Loucy (cell line): Measurements from ENCODE around the gene TC2N.
"Not testable (repeated sequence)": the region's sequence is repeated elsewhere in the genome, so short reads cannot be mapped to it uniquely, and the experiment has no call there.

ENCODE experiments used
- H2AFZ ChIP-seq: fragments of 200-600 bp; sonication (generic); 2 replicates; pipeline ENCODE4 v1.6.0; 2016; ENCODE audit warnings: antibody characterized with exemption, mild to moderate bottlenecking, low read length, moderate library complexity
- H3F3A ChIP-seq: fragments of 200-600 bp; 2 replicates; pipeline ENCODE4 v1.6.0; 2016; ENCODE audit warnings: antibody characterized with exemption, low read depth, mild to moderate bottlenecking
- H3K27me3 ChIP-seq: fragments of 200-600 bp; sonication (generic); 2 replicates; pipeline ENCODE4 v1.6.1; 2014; ENCODE audit warnings: low read length, mild to moderate bottlenecking; ENCODE audit not compliant: insufficient read depth, poor library complexity, severe bottlenecking
- H3K36me3 ChIP-seq: fragments of 200-600 bp; sonication (generic); 2 replicates; pipeline ENCODE4 v1.6.1; 2016; ENCODE audit warnings: low read length; ENCODE audit not compliant: insufficient read depth
- H3K4me1 ChIP-seq: fragments of 200-600 bp; sonication (generic); 2 replicates; pipeline ENCODE4 v1.5.1; 2014; ENCODE audit warnings: low read length, mild to moderate bottlenecking; ENCODE audit not compliant: insufficient read depth, poor library complexity, severe bottlenecking
- H3K4me2 ChIP-seq: fragments of 200-600 bp; sonication (generic); 2 replicates; pipeline ENCODE4 v1.6.0; 2014; ENCODE audit warnings: antibody characterized with exemption, low read length, low read depth, mild to moderate bottlenecking; ENCODE audit not compliant: poor library complexity, severe bottlenecking
- H3K4me3 ChIP-seq: fragments of 200-600 bp; sonication (generic); 2 replicates; pipeline ENCODE4 v1.5.1; 2014; ENCODE audit warnings: low read length, mild to moderate bottlenecking, mixed read lengths; ENCODE audit not compliant: poor library complexity, severe bottlenecking
- H3K79me2 ChIP-seq: fragments of 200-600 bp; sonication (generic); 2 replicates; pipeline ENCODE4 v1.6.1; 2014; ENCODE audit warnings: low read length; ENCODE audit not compliant: insufficient read depth
- H3K9ac ChIP-seq: fragments of 200-600 bp; sonication (generic); 2 replicates; pipeline ENCODE4 v1.6.0; 2014; ENCODE audit warnings: mild to moderate bottlenecking, low read depth, low read length, moderate library complexity; ENCODE audit not compliant: poor library complexity, severe bottlenecking
- H3K9me2 ChIP-seq: fragments of 200-600 bp; sonication (generic); replicated peaks from 2 replicates; pipeline ENCODE4 v1.6.1; 2016; ENCODE audit warnings: low read depth, low read length, mixed read lengths
- H3K9me3 ChIP-seq: fragments of 200-600 bp; sonication (generic); 2 replicates; pipeline ENCODE4 v1.6.1; 2014; ENCODE audit warnings: mild to moderate bottlenecking, antibody characterized with exemption, low read length, low read depth; ENCODE audit not compliant: insufficient read depth
- H4K20me1 ChIP-seq: fragments of 200-600 bp; sonication (generic); 2 replicates; pipeline ENCODE4 v1.6.0; 2014; ENCODE audit warnings: antibody characterized with exemption, low read length, mild to moderate bottlenecking; ENCODE audit not compliant: insufficient read depth, poor library complexity, severe bottlenecking
- CTCF ChIP-seq: fragments of 200-600 bp; sonication (generic); conservative IDR thresholded peaks from 2 replicates; pipeline ENCODE4 v1.5.1; 2014; ENCODE audit warnings: mild to moderate bottlenecking, antibody characterized with exemption, low read length
- EZH2phosphoT487 ChIP-seq: fragments of 200-600 bp; IDR thresholded peaks from 2 replicates; pipeline ENCODE4 v1.6.1; 2018; ENCODE audit warnings: antibody characterized with exemption, mild to moderate bottlenecking, moderate library complexity, borderline replicate concordance

TC2N gene

GRCh38 chr14:91845652-91846051 is 21.7 kb downstream of the TC2N start:
- TF ChIP-seq EZH2phosphoT487 (no peak), CTCF (no peak)
- no peaks in the 10 kb centered on the region for H3K4me1 ChIP-seq
- no peaks in the 10 kb centered on the region for H4K20me1 ChIP-seq
- H2AFZ ChIP-seq: no peak overlapping the region
- H3K36me3 ChIP-seq: no peaks in the 10 kb centered on the region
- H3K9me3 ChIP-seq: no peaks in the 10 kb centered on the region
- H3F3A ChIP-seq: no peaks in the 10 kb centered on the region
- H3K79me2 ChIP-seq: no peaks in the 10 kb centered on the region
- H3K4me3 ChIP-seq: no peak overlapping the region
- H3K9me2 ChIP-seq: no peaks in the 10 kb centered on the region
- H3K4me2 ChIP-seq: no peak overlapping the region
- no peaks in the 10 kb centered on the region for H3K27me3 ChIP-seq
- H3K9ac ChIP-seq: no peak overlapping the region

GRCh38 chr14:91845056-91845455 is 22.3 kb downstream of the TC2N start:
- H4K20me1 ChIP-seq, H3K9me2 ChIP-seq, H3K27me3 ChIP-seq, H3K36me3 ChIP-seq, H3K9me3 ChIP-seq, H2AFZ ChIP-seq, H3K4me3 ChIP-seq, H3K4me2 ChIP-seq, H3F3A ChIP-seq, H3K4me1 ChIP-seq, H3K9ac ChIP-seq, H3K79me2 ChIP-seq: not testable (repeated sequence)

- H3K79me2 ChIP-seq: no peaks in the 10 kb centered on the region
- H3K36me3 ChIP-seq: no peaks in the 10 kb centered on the region
- H3K4me2 ChIP-seq: no peak overlapping the region
- no peak overlapping the region for H3K4me3 ChIP-seq
- H3K27me3 ChIP-seq: no peaks in the 10 kb centered on the region
- H3K9me2 ChIP-seq: no peaks in the 10 kb centered on the region
- H2AFZ ChIP-seq: no peak overlapping the region
- TF ChIP-seq EZH2phosphoT487 (no peak), CTCF (no peak)
- H4K20me1 ChIP-seq: no peaks in the 10 kb centered on the region
- no peaks in the 10 kb centered on the region for H3K4me1 ChIP-seq
- no peak overlapping the region for H3K9ac ChIP-seq
- no peaks in the 10 kb centered on the region for H3F3A ChIP-seq
- no peaks in the 10 kb centered on the region for H3K9me3 ChIP-seq
Observed at GRCh38 chr14:91844029-91844428, 23.3 kb downstream of the TC2N start.

- no peaks in the 10 kb centered on the region for H3K36me3 ChIP-seq
- H3K79me2 ChIP-seq: no peaks in the 10 kb centered on the region
- no peaks in the 10 kb centered on the region for H3K9me3 ChIP-seq
- no peaks in the 10 kb centered on the region for H3F3A ChIP-seq
- TF ChIP-seq EZH2phosphoT487: no peak
- no peak for TF ChIP-seq CTCF
- no peaks in the 10 kb centered on the region for H3K4me1 ChIP-seq
- no peaks in the 10 kb centered on the region for H4K20me1 ChIP-seq
- H3K9me2 ChIP-seq: no peaks in the 10 kb centered on the region
- no peak overlapping the region for H3K4me3 ChIP-seq
- H3K9ac ChIP-seq: no peak overlapping the region
- H3K27me3 ChIP-seq: no peaks in the 10 kb centered on the region
- H3K4me2 ChIP-seq: no peak overlapping the region
- H2AFZ ChIP-seq: no peak overlapping the region
Observed at GRCh38 chr14:91843437-91843836, 23.9 kb downstream of the TC2N start.
